Choroid plexus epithelial cell (primary cell): ENCODE results near the gene CDC42BPA.

ENCODE experiments used
- DNase-seq: peaks from one replicate; pipeline ENCODE4 v3.0.0-alpha.2; 2010; ENCODE audit warnings: low read depth
- H3K4me3 ChIP-seq: 2 replicates; pipeline ENCODE4 v1.5.1; 2011; ENCODE audit warnings: low read depth, mild to moderate bottlenecking, control low read depth, low read length, moderate library complexity
- CTCF ChIP-seq: conservative IDR thresholded peaks from 2 replicates; pipeline ENCODE4 v1.5.1; 2011; ENCODE audit warnings: low read depth, mild to moderate bottlenecking, control low read depth, inconsistent platforms, low read length, moderate library complexity

The CDC42BPA gene

DNA sequence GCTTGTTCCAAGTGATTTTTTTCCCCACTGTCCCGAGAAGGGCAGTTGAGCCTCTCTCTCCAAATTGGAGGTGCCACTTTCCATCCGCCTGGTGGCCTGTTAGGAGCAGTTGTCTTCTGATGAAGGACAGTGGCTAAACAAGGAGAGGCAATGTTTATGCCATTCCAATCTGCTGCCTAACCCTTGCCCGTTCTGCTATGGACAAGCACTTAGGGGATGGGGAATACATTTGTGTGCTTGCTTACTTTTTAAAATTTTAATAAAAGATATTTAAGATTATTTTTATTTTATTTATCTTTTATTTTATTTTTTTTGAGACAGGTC, 366.2 kb downstream of the CDC42BPA start:
- no peak overlapping the region for H3K4me3 ChIP-seq
- no peak for TF ChIP-seq CTCF
- no peak for DNase-seq

DNA sequence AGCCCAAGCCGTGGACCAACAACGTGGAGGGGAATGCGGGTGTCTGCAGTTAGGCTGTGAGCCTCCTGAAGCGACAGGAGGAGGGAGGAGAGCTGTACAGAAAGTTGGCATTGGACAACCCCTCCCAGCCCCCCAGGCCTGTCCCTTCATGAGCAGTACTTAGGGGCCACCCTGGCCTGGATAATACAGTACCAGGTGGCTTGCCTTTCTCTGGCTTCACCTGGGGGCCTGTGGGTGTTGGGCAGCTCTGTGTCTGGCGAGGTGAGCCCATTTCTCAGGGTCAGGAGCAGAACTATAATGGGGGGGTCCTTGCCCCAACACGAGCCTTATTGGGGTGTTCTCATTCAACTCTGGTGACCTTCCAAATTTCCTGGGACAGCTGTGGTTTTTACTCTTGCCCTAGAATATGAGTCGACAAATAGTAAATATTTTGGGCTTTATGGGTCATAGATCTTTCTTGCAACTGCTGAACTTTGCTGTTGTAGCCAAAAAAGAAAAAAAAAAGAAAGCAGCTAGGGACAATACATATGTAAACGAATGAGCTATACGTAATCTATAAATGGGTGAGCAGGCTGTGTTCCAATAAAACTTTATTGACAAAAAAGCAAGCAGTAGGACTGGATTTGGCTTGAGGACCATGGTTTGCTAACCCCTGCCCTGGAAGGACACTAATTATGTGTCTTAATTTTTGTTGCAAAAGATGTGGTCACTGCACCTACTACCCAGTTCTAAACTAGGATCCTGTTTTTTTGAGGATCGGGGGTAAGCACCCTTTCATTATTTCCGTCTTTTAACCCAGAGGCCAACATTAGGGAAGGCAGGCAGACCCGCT, 366.8 kb downstream of the CDC42BPA start:
- no peak for TF ChIP-seq CTCF
- DNase-seq = no peak
- no peak overlapping the region for H3K4me3 ChIP-seq

DNA sequence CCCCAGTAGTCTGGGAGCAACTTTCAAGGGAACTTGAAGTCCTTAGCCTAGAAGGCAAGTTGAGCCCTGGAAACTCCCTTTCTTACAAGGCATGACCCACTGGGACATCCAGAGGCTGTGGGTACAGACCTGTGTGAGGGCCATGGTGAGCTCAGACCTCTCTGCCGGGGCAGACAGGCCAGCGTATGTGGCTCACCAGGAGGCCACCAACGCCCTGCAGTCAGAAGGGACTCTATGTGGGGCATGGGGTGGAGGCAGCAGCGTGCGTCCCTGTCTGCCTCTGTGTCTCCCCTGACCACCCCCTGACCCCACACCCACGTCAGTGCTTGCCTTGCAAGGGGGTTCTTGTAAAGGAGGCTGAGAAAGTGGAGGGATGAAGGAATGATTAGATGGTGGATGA, 367.4 kb downstream of the CDC42BPA start:
- TF ChIP-seq CTCF = no peak
- no peak for DNase-seq
- no peak overlapping the region for H3K4me3 ChIP-seq

- TF ChIP-seq CTCF = no peak
- no peak for DNase-seq
- H3K4me3 ChIP-seq = no peak overlapping the region
Measured at GRCh38 chr1:226950316-226950715, 368.0 kb downstream of the CDC42BPA start.

GRCh38 chr1:226949401-226949800, 368.9 kb downstream of the CDC42BPA start:
- DNase-seq = no peak
- no peak overlapping the region for H3K4me3 ChIP-seq
- no peak for TF ChIP-seq CTCF

GRCh38 chr1:226948996-226949395, 369.3 kb downstream of the CDC42BPA start:
- TF ChIP-seq CTCF = no peak
- H3K4me3 ChIP-seq = no peak overlapping the region
- no peak for DNase-seq

DNA sequence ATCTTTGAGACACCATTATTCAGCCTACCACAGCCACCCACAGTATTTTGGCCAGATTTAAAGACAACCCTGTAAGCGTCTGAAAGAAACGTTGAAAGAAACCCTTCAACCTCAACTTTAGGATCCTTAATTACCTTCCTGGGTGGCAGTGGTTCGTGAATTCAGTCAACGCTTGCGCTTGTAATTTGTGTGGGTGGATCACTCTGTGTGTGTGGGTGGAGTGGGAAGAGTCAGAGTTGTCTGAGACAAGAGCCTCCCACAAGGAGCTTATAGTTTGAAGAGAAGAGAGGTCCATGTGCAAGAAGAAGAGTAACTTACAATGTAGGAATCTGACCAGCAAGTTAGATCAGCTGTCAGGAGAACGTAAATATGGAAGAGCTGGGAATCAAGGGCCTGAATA, 369.8 kb downstream of the CDC42BPA start:
- TF ChIP-seq CTCF = no peak
- no peak overlapping the region for H3K4me3 ChIP-seq
- no peak for DNase-seq
